HG03342 (cell line): ENCODE results near the gene SLC4A2.
A peak's percentile ranks its signal among the peaks of the same experiment; 100 is the strongest.
"Not testable (repeated sequence)": the region's sequence is repeated elsewhere in the genome, so short reads cannot be mapped to it uniquely, and the experiment has no call there.

Experiments
- ATAC-seq: cut with Tn5 transposase; IDR thresholded peaks from one replicate; pipeline ENCODE4 v1.9.1; 2021; ENCODE audit warnings: mild to moderate bottlenecking, moderate library complexity; ENCODE audit not compliant: unreplicated experiment

The SLC4A2 gene, protein sequence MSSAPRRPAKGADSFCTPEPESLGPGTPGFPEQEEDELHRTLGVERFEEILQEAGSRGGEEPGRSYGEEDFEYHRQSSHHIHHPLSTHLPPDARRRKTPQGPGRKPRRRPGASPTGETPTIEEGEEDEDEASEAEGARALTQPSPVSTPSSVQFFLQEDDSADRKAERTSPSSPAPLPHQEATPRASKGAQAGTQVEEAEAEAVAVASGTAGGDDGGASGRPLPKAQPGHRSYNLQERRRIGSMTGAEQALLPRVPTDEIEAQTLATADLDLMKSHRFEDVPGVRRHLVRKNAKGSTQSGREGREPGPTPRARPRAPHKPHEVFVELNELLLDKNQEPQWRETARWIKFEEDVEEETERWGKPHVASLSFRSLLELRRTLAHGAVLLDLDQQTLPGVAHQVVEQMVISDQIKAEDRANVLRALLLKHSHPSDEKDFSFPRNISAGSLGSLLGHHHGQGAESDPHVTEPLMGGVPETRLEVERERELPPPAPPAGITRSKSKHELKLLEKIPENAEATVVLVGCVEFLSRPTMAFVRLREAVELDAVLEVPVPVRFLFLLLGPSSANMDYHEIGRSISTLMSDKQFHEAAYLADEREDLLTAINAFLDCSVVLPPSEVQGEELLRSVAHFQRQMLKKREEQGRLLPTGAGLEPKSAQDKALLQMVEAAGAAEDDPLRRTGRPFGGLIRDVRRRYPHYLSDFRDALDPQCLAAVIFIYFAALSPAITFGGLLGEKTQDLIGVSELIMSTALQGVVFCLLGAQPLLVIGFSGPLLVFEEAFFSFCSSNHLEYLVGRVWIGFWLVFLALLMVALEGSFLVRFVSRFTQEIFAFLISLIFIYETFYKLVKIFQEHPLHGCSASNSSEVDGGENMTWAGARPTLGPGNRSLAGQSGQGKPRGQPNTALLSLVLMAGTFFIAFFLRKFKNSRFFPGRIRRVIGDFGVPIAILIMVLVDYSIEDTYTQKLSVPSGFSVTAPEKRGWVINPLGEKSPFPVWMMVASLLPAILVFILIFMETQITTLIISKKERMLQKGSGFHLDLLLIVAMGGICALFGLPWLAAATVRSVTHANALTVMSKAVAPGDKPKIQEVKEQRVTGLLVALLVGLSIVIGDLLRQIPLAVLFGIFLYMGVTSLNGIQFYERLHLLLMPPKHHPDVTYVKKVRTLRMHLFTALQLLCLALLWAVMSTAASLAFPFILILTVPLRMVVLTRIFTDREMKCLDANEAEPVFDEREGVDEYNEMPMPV

DNA sequence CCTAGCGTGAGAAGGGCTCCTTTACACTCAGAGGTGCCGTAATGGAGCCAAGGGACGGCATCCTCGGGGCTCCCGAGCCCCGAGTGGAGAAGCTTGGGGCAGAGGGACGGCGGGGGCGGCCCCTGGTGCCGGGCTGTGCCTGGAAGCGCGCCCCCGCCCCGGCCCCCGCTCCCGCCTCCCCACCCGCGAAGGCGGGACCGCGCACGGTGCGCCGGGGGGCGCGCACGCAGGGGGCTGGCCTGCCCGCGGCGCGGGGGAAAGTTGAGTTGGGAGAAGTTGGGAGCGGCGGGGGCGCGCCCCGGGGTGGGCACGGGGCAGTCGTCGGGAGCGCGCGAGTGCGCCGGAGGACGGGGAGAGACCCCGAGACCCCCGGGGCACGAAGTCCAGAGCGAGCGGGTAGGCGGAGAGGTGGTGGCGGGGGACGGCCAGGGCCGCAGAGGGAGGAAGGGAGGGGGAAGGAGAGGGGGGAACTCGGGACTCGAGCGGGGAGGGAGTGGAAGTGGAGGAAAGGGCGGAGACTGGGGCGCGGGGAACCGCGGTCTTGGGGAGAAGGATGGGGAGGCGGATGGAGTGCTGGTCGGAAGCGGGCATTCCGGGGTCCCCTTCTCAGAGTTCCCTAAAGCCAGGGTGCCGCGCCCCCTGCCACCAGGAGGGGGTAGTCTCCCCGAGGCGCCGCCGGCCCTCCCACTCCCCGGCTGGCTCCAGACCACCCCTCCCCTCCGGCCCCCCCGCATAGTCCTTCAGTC is at the start of gene SLC4A2:
Gene SLC4A2 (plus strand): TSS at position 223 of the 746 bp plus-strand sequence. CDS start 2,399 bp downstream, outside the sequence.
- peak; percentile 32 for ATAC-seq

DNA sequence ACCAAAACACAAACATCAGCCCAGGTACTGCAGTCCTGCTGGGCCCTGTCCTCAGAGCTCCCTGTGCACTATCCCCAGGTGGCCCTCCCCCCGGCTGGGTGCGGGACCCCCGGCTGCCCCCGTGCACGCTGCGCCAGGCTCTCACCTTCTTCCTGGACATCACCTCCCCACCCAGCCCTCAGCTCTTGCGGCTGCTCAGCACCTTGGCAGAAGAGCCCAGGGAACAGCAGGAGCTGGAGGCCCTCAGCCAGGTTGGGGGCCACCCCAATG is 49.4 kb upstream of the SLC4A2 start:
- no peak for ATAC-seq

DNA sequence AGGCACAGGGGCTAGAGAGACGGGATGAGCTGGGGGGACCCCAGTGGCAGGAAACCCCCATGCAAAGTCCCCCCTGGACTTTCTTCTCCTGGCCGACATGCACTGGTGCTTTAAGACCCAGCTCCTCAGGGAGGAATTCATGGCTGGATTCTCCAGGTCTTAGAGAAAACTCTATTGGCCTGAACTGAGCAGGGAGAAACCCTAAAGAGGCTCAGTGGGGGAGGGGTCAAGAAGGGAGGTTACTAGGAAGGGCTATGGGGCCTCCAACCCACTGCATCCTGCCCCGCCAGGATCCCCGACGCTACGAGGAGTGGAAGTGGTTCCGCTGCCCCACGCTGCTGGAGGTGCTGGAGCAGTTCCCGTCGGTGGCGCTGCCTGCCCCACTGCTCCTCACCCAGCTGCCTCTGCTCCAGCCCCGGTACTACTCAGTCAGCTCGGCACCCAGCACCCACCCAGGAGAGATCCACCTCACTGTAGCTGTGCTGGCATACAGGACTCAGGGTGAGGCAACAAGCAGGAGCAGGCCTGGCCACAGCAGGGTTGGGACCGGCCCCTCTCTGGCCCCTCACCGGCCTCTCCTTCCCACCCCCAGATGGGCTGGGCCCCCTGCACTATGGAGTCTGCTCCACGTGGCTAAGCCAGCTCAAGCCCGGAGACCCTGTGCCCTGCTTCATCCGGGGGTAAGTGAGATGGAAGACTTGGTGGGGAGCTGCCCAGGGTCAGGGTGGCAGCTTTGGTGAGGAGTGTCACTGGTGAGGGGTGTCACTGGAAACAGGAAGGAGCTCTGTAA is 48.9 kb upstream of the SLC4A2 start:
- ATAC-seq = no peak

DNA sequence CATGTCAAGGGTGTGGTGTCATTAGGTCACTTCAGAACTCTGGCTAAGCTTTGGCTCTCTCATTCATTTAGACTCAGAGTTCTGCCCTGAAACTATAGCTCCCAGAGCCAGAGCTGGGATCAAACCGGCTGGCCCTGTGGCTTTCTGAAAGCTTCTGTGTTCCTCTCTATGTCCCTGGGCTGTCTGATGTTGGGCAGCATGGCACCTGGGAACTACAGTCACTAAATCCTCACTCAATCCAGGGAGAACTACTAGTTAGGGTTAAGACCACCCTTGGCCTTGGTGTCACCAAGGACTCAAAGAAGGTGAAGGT is 48.3 kb upstream of the SLC4A2 start:
- no peak for ATAC-seq

DNA sequence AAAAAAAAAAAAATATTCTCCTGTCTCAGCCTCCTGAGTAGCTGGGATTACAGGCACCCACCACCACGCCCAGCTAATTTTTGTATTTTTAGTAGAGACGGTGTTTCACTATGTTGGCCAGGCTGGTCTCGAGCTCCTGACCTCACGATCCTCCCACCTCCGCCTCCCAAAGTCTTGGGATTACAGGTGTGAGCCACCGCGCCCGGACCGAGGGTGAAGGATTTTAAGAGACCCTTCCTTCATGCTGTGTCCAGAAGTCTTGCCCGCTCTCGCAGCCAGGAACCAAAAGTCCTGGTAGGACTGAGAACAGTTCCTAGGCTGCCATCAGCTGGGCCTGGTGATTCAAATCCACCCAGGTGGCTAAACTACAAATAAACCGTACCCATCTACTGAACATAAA is 47.8 kb upstream of the SLC4A2 start:
- not testable (repeated sequence) for ATAC-seq

DNA sequence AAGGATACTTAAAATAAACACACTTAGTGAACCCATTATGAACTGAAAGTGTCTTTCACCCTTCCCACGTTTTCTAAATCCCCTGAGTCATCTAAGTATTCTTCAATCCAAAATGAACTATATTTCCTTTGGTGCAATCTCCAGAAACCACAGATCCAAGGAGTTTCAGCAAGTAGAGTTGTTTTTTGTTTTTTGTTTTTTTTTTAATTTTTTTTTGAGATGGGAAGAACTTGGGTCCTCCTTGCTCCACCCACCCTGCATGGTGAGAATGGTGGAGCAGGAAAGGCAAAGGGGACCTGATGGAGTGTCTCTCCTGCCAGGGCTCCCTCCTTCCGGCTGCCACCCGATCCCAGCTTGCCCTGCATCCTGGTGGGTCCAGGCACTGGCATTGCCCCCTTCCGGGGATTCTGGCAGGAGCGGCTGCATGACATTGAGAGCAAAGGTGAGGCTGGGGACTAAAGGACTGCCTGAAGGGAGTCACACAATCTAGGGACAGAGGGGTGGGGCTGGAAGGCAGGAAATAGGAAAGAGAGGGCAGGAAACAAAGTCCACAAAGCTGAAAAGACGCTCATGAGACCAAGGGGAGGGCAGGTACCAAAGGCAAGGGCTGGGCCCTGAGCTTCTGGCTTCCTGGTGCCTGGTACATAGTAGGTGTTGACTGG is 47.2 kb upstream of the SLC4A2 start:
- no peak for ATAC-seq

DNA sequence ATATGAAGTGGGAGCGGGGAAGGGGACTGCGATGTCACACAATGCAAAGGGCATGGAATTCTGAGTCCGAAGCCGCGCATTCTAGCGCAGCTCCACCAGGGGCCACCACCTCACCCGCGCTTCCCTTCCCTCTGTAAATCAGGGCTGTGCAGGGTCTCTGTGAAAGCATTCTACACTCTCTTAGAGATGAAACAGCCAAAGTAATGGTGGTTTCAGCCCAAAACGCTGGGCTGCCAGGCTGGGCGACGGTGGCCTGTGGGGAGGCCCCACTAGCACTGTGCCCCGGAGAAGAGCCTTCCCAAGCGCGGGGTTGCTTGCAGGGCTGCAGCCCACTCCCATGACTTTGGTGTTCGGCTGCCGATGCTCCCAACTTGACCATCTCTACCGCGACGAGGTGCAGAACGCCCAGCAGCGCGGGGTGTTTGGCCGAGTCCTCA is 46.5 kb upstream of the SLC4A2 start:
- no peak for ATAC-seq

DNA sequence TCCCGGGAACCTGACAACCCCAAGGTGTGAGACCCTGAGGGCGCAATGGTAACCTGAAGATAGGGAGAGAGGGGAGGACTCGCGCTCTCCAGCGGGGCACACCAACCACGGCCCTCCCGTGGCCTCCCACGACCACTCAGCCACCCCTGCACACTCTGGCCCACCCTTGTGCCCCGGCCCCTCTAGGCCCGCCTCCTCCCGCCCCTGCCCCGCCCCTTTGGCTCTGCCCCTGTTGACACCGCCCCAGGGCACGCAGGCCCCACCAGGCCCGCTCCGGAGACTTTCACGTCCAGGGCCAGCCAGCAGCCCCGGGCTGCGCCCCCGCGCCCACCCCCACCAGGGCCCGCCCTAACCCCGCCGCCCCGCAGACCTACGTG is 46.0 kb upstream of the SLC4A2 start:
- ATAC-seq = no peak

DNA sequence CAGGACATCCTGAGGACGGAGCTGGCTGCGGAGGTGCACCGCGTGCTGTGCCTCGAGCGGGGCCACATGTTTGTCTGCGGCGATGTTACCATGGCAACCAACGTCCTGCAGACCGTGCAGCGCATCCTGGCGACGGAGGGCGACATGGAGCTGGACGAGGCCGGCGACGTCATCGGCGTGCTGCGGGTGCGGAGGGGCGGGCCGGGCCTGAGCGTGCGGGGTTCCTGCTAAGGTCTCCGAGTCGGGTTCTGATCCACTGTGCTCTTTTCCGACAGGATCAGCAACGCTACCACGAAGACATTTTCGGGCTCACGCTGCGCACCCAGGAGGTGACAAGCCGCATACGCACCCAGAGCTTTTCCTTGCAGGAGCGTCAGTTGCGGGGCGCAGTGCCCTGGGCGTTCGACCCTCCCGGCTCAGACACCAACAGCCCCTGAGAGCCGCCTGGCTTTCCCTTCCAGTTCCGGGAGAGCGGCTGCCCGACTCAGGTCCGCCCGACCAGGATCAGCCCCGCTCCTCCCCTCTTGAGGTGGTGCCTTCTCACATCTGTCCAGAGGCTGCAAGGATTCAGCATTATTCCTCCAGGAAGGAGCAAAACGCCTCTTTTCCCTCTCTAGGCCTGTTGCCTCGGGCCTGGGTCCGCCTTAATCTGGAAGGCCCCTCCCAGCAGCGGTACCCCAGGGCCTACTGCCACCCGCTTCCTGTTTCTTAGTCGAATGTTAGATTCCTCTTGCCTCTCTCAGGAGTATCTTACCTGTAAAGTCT is 45.5 kb upstream of the SLC4A2 start:
- ATAC-seq = peak; percentile 70

DNA sequence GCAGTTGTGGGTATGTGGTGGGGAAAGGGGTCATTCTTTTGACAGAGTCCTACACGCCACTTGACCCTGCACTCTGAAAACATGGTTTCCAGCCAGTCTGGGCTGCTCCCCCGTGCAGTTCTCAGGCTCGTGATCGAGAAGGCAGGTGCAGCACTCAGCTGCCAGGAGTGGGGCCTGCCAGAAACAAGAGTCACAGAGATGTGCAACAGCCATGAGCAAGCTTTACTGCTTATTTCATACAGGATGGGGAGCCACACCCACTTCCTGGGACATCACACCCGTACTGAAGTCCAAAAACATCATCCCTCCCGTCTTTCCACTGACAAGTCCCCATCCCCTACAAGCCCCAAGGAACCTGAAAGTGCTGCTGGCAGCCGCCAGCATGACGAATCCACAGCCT is 44.4 kb upstream of the SLC4A2 start:
- ATAC-seq = no peak

DNA sequence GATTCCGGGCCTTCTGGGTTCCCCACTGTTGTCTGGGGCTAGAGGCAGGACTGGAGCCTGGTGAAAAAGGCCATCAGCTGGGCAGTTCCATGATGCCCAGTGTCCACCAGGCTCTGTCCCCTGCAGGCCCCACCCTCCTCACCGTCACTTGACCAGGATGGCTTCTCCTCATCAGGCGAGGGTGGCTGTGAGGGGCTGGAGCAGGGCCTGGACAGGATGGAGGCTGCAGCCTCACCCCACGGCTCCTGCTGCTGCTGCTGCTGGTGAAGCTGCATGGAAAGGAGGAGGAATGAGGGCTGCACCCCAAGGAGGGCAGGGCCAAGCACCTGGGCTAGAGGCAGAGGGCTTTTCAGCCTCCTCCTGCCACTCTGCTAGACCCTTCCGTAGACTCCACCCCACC is 43.4 kb upstream of the SLC4A2 start:
- no peak for ATAC-seq

DNA sequence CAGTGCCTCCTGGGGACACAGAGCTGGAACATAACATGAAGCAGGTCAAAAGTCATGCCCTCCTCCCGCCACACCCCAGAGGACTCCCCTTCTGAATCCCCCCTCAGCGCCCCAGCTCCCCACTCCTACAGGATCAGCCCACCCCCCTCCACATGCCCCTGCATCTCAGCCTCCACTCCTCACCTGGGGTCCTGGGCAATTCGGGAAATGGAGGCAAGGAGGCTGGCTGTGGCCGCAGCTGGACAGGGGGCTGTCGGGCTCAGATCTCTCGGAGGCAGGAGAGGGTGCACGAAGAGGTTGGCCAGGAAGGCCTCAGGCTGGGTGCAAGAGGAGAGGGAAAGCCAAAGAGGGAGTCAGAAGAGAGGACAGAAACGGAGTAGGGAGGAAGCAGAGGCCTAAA is 42.9 kb upstream of the SLC4A2 start:
- ATAC-seq = no peak

DNA sequence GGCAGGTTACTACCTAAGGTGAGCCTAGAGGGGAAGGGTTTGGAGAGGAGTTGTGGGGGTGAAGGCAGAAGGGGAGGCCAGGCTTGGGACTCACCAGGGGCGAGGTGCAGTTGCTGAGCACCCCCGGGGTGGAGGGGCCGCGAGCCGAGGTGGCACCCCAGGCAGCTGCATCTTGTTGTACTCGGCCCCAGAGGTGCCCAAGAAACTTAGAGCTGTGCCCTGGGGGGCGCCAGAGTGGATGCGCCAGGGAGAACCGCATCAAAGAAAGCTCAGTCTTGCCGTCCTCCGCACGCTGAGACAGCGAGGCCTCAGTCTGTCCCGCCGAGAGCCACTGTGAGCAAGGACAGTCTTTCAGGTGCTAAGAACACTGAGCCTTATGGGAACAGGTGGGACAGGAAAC is 42.4 kb upstream of the SLC4A2 start:
- no peak for ATAC-seq

DNA sequence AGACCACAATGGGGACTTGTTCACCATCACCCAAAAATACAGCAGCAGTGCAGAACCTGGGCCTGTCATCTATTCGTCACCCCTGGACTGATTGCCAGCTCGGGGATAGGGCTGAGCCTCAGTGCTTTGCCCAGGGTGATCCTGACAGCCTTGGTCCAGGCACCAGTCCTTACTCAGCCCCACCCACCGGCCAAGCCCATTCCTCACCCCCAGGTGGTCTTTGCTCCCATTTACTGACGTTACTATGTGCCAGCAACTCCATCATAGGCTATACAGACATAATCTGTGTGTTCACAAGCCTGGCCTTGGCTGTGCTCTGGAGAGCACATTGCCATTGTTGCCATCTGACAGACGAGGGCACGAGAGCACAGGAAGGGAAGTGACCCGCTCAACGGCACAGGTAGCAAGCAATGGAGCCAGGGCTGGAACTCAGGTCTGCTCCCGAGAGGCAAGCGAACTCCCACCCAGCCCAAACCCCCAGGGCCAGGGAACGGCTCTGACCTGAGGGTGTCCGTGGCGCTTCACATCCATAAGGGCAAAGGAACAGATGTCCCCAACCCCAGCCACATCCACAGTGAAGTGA is 41.9 kb upstream of the SLC4A2 start:
- ATAC-seq = no peak

DNA sequence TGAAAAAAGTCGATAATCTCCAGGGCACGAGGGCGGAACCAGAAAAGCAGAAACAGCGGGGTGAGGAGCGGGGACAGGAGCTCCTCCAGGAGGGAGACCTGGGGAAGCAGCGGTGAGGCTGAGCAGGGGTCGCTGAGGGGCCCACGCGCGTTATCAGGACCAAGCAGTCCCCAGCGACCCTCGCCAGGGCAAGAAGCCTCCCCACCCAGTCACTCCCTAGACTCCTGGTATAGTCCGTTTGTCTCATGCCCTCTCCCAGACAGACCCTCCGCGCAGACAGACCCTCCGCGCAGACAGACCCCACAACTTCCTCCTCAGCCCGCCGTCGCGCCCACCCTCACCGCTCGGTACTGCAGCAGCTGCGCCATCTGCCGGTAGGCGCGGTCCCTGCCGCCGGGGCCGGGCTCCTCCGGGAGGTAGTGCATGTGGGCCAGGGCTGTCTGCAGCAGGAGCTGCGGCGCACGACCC is 41.4 kb upstream of the SLC4A2 start:
- ATAC-seq = no peak

DNA sequence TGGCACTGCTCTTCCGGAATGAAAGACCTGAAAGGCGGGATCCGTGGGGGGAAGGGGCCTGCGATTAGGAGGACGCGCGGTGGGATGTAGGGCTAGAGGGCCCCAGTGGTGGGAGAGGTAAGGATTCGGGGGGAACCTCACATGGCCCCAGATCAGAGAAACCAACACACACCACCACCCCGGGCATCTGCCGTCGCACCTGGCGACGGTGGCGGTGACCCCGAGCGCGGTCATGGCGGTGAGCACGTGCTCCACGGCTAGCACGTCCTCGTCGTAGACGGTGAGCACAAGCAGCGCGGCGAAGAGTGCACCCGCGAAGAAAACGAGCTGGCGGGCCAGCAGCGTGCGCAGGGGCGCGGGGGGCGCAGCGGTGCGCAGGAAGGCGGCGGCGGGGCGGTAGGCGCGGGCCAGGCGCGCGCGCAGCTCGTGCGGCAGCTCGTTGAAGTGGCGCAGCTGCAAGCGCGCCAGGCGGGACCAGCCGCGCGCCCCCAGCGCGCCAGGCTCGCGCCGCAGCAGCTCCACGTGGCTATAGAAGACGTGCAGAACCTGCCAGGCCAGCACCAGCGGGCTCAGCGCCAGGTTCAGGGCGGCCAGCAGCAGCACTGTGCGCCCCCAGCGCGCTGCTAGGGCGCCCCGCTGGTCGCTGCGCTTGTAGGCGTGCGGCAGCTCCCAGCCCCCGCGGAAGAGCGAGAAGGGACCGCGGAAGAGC is 40.8 kb upstream of the SLC4A2 start:
- no peak for ATAC-seq

DNA sequence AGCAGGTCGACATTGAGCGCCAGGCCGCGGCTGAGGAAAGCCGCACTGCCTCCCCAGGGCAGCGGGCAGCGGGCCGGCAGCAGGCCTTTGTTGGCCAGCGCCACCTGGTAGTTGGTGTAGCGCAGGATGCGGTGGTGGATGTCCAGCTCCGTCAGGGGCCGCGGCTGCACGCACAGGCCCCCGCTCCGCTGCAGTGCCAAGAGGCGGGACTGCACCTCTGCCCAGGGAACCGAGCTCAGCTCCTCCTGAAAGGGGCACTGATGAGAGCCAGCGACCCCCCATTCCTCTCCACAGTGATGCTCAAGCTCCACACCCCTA is 40.3 kb upstream of the SLC4A2 start:
- no peak for ATAC-seq

DNA sequence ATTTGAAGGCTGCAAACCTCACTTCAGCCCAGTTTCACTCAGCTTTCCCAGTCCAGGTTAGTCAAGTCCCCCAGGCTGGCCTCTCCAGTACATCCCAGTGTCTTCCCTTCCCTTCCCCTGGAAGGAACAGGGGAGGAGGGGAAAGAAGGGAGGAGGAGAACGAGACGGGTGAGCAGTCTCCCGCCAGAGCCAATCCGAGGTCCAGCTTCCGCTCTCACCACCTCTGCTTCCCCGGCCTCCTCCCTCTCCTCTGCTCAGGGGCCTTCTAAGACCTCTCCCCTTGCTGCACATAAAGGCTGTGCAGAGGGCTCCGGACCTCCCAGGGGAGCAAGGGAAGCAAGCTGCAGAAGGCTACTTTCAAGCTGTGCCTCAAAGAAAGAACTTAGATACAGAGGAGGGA is 39.2 kb upstream of the SLC4A2 start:
- no peak for ATAC-seq
